ENCODE measurements around the gene FIGLA.

Gene FIGLA

DNA sequence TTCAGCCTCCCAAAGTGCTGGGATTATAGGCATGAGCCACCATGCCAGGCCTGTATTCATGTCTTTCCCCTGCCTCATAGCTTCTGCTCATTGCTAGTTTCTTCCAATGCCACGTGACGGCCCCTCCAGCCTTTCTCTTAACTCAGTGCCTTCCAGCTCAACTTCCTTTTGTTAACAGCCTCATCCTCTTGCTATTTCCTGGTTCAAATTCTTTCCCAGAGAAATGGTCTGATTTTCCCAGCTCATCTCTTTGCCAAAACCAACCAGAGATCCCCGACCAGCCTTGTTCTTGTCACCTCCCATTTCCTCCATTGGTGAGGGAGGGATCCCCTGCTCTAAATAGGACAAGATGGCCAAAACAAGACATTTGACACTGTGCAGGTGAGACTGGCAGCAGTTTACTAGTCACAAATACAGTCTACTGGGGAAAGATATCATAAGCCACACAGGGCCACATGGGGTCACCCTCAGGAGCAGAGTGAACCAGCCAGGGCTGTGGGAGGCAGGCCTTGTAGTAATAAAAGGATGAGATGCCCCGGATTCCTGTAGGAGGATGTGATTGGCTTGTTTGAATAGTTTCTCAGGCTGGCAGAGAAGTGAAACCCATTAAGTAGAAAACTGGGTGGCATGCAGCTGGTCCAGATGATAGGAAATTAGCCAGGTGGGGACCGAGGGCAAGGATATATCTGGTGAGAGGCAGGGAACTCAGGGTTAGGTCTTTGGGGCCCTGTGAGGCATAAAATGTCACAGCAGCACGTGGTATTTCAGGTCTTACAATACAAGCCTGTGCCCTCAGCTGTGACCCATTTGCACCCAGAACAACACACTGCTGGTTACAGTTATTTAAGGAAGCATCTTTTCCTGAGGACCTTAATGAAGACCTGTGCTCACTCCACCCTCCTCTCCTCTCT lies 38.7 kb upstream of the FIGLA start:
- no peaks in the 10 kb centered on the region for H3K36me3 ChIP-seq (ENCODE audit: insufficient read depth, low read length)
- 83% methylated on average over 6 of the region's 6 CpGs for whole genome bisulfite sequencing
- H3K27ac ChIP-seq (ENCODE audit: low read depth, low read length) = no peak overlapping the region
- no peak overlapping the region for H3K4me3 ChIP-seq (ENCODE audit: low read length)
- H3K4me1 ChIP-seq (ENCODE audit: insufficient read depth, low read length) = no peaks in the 10 kb centered on the region; the same call in 1 of the 2 replicates
- H3K9ac ChIP-seq (ENCODE audit: low read depth, low read length) = no peak overlapping the region
- no peaks in the 10 kb centered on the region; the same call in 1 of the 2 replicates for H3K27me3 ChIP-seq (ENCODE audit: insufficient read depth, low read length)
- no peaks in the 10 kb centered on the region for H3K9me3 ChIP-seq (ENCODE audit: insufficient read depth, low read depth, low read length)

GRCh38 chr2:70828115-70828514 lies 37.7 kb upstream of the FIGLA start:
- Histone ChIP-seq H3K36me3 (ENCODE audit: insufficient read depth, low read length) (no peaks in the 10 kb centered on the region), H3K27ac (ENCODE audit: low read depth, low read length) (no peak overlapping the region), H3K9me3 (ENCODE audit: insufficient read depth, low read depth, low read length) (no peaks in the 10 kb centered on the region), H3K27me3 (ENCODE audit: insufficient read depth, low read length) (no peaks in the 10 kb centered on the region; the same call in 1 of the 2 replicates), H3K4me3 (ENCODE audit: low read length) (no peak overlapping the region), H3K9ac (ENCODE audit: low read depth, low read length) (no peak overlapping the region), H3K4me1 (ENCODE audit: insufficient read depth, low read length) (no peaks in the 10 kb centered on the region; the same call in 1 of the 2 replicates)
- 70% methylated on average over 5 of the region's 5 CpGs for WGBS

DNA sequence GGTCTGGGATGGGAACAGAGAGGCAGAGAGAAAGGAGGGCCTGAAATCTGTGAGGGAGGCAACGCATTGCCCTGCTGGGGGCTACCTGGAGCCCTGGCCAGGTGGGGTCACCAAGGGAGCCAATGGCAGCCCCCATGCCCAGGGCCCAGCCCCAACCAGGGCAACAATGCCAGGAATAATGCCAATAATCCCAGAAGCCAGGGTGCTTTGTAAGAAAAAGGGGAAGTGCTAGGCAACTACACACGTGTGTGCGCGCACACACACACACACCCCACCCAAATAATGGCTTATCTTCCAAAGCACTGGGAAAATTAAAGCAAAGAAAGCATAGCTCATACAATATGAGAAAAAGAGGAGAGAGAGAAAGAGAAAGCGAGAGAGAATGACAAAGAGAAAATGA lies 36.9 kb upstream of the FIGLA start:
- Histone ChIP-seq H3K27me3 (ENCODE audit: insufficient read depth, low read length) (no peaks in the 10 kb centered on the region; the same call in 1 of the 2 replicates), H3K9me3 (ENCODE audit: insufficient read depth, low read depth, low read length) (no peaks in the 10 kb centered on the region), H3K4me1 (ENCODE audit: insufficient read depth, low read length) (no peaks in the 10 kb centered on the region; the same call in 1 of the 2 replicates), H3K4me3 (ENCODE audit: low read length) (no peak overlapping the region), H3K36me3 (ENCODE audit: insufficient read depth, low read length) (no peaks in the 10 kb centered on the region), H3K27ac (ENCODE audit: low read depth, low read length) (no peak overlapping the region), H3K9ac (ENCODE audit: low read depth, low read length) (no peak overlapping the region)
- 93% methylated on average over 1 of the region's 5 CpGs for WGBS

DNA sequence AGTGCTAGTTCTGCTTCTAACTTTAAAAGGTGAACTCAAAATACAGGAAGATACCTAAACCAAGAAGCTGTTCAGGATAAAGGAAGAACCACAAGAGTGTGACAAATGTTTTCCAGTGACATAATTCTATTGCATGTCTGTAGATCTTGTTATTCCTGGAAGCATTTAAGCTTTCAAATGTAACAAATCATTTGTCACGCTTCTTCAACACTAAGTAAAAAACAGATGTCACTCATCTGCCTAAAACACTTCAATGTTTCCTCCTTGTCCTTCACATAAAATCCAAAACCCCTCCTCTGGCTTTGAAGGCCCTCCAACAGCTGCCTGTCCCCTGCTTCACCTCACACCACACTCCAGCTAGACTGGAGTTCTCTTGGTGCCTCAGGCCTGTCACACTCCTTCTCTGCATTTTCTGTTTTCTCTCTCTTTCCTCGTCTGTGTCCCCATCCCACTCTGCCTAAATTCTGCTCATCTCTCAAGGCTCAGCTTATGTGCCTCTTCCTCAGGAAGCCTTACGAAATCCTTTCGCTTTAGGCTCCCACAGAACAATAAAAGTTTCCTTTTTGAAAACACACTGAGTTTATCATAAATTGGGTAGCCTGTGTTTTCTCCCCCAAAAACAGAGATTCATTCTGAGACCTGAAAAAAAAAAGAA lies 36.4 kb upstream of the FIGLA start:
- WGBS = 91% methylated on average over 4 of the region's 4 CpGs

GRCh38 chr2:70823249-70823648 lies 32.8 kb upstream of the FIGLA start:
- H3K9ac ChIP-seq (ENCODE audit: low read depth, low read length) = no peak overlapping the region
- H3K9me3 ChIP-seq (ENCODE audit: insufficient read depth, low read depth, low read length) = no peaks in the 10 kb centered on the region
- H3K27ac ChIP-seq (ENCODE audit: low read depth, low read length) = no peak overlapping the region
- H3K4me1 ChIP-seq (ENCODE audit: insufficient read depth, low read length) = no peaks in the 10 kb centered on the region; the same call in 1 of the 2 replicates
- H3K27me3 ChIP-seq (ENCODE audit: insufficient read depth, low read length) = peaks cover 3% of the 10 kb centered on the region; the same call in 1 of the 2 replicates
- H3K4me3 ChIP-seq (ENCODE audit: low read length) = no peak overlapping the region
- H3K36me3 ChIP-seq (ENCODE audit: insufficient read depth, low read length) = no peaks in the 10 kb centered on the region
- WGBS = 74% methylated on average over 5 of the region's 5 CpGs

More for the DNA sequence above, 36.4 kb upstream of the FIGLA start:
- Histone ChIP-seq H3K9ac (ENCODE audit: low read depth, low read length) (no peak overlapping the region), H3K9me3 (ENCODE audit: insufficient read depth, low read depth, low read length) (no peaks in the 10 kb centered on the region), H3K27me3 (ENCODE audit: insufficient read depth, low read length) (no peaks in the 10 kb centered on the region; the same call in 1 of the 2 replicates), H3K36me3 (ENCODE audit: insufficient read depth, low read length) (no peaks in the 10 kb centered on the region), H3K4me1 (ENCODE audit: insufficient read depth, low read length) (no peaks in the 10 kb centered on the region; the same call in 1 of the 2 replicates), H3K4me3 (ENCODE audit: low read length) (no peak overlapping the region), H3K27ac (ENCODE audit: low read depth, low read length) (no peak overlapping the region)

GRCh38 chr2:70822843-70823242 lies 32.4 kb upstream of the FIGLA start:
- Histone ChIP-seq H3K27ac (ENCODE audit: low read depth, low read length) (no peak overlapping the region), H3K9ac (ENCODE audit: low read depth, low read length) (no peak overlapping the region), H3K9me3 (ENCODE audit: insufficient read depth, low read depth, low read length) (no peaks in the 10 kb centered on the region), H3K4me3 (ENCODE audit: low read length) (no peak overlapping the region), H3K4me1 (ENCODE audit: insufficient read depth, low read length) (no peaks in the 10 kb centered on the region; the same call in 1 of the 2 replicates), H3K36me3 (ENCODE audit: insufficient read depth, low read length) (no peaks in the 10 kb centered on the region), H3K27me3 (ENCODE audit: insufficient read depth, low read length) (peaks cover 3% of the 10 kb centered on the region; the same call in 1 of the 2 replicates)
- 53% methylated on average over 8 of the region's 8 CpGs for WGBS

- Histone ChIP-seq H3K27me3 (ENCODE audit: insufficient read depth, low read length) (peaks cover 3% of the 10 kb centered on the region; the same call in 1 of the 2 replicates), H3K9ac (ENCODE audit: low read depth, low read length) (no peak within 1 kb of the TSS), H3K9me3 (ENCODE audit: insufficient read depth, low read depth, low read length) (no peaks in the 10 kb centered on the region), H3K4me1 (ENCODE audit: insufficient read depth, low read length) (no peaks in the 10 kb centered on the region), H3K36me3 (ENCODE audit: insufficient read depth, low read length) (no peaks in the 10 kb centered on the region), H3K27ac (ENCODE audit: low read depth, low read length) (no peak within 1 kb of the TSS), H3K4me3 (ENCODE audit: low read length) (no peak within 1 kb of the TSS)
- WGBS = 86% methylated on average over 7 of the region's 7 CpGs
Observed at GRCh38 chr2:70820499-70820898, 30.1 kb upstream of the FIGLA start, which contains the start of gene CLEC4F. CLEC4F (minus strand) TSS chr2:70820599; CDS start chr2:70820523, 76 bp downstream.

- no peaks in the 10 kb centered on the region for H3K9me3 ChIP-seq (ENCODE audit: insufficient read depth, low read depth, low read length)
- no peak overlapping the region for H3K27ac ChIP-seq (ENCODE audit: low read depth, low read length)
- no peaks in the 10 kb centered on the region for H3K36me3 ChIP-seq (ENCODE audit: insufficient read depth, low read length)
- 96% methylated on average over 3 of the region's 3 CpGs for WGBS
- no peaks in the 10 kb centered on the region for H3K4me1 ChIP-seq (ENCODE audit: insufficient read depth, low read length)
- H3K4me3 ChIP-seq (ENCODE audit: low read length) = no peak overlapping the region
- H3K9ac ChIP-seq (ENCODE audit: low read depth, low read length) = no peak overlapping the region
- H3K27me3 ChIP-seq (ENCODE audit: insufficient read depth, low read length) = peaks cover 4% of the 10 kb centered on the region; the same call in 1 of the 2 replicates
Observed at GRCh38 chr2:70817284-70817954, 27.0 kb upstream of the FIGLA start.

DNA sequence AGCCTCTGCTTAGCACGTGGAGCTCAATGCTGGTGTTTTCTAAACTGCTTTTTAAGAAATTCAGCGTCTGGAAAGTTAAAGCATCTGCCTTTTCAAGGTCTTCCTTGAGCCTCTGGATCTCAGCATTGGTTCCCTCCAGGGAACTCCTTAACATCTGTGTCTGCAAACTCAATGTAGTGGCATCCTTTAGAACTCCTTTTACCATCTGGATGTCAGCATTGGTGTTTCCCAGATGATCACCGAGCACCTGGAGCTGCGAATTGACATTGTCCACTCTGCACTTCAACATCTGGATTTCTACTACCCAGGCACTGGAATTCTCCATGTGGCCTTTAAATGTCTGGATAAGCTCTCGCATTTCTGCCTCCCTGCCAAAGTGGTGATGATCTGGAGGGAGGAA lies 26.3 kb upstream of the FIGLA start:
- 89% methylated on average over 5 of the region's 5 CpGs for WGBS
- no peaks in the 10 kb centered on the region for H3K9me3 ChIP-seq (ENCODE audit: insufficient read depth, low read depth, low read length)
- no peaks in the 10 kb centered on the region for H3K36me3 ChIP-seq (ENCODE audit: insufficient read depth, low read length)
- peaks cover 10% of the 10 kb centered on the region; the same call in 1 of the 2 replicates for H3K27me3 ChIP-seq (ENCODE audit: insufficient read depth, low read length)
- H3K4me3 ChIP-seq (ENCODE audit: low read length) = no peak overlapping the region
- no peaks in the 10 kb centered on the region for H3K4me1 ChIP-seq (ENCODE audit: insufficient read depth, low read length)
- H3K9ac ChIP-seq (ENCODE audit: low read depth, low read length) = no peak overlapping the region
- H3K27ac ChIP-seq (ENCODE audit: low read depth, low read length) = no peak overlapping the region

DNA sequence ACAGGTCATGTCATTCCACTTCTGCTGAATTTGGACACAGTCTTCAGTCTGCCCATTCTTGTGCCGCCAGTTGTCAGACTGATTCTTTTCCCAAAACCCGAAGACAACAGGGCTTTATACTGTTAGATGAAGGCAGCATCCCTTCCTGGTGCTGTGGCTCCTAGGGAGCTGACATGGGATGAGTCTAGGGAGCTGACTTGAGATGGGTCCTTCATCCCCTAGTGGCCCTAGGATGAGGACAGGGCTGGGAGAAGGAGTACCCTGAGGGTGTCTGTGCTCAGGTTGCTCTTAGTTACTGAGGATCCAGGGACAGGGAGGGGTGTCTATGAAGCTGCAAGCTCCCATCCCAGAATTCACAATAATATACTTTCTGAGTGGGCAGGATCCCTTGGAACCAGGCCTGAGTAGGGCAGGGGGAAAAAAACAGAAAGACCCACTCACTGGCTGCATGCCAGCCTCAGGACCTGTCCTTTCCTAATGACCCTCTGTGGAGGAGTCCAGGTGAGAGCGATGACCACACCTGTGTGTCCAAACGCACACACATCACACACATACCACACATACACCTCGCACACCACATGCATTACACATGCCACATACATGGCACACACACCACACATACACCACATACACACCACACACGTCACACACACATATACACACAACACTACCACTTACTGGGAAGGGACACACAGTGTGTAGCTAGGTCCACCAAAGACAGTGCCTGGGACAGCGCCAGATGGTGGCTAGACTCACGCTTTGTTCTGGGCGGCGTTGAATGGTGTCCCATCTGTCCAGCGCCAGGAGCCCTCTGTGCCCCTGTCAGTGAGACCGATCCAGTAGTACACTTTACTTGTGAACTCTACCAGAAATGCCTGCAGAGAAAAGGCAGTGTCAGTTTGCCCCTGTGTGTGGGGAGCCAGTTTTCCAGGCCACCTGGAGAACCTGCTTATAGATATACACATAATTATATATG lies 18.8 kb upstream of the FIGLA start:
- Histone ChIP-seq H3K4me3 (ENCODE audit: low read length) (no peak overlapping the region), H3K4me1 (ENCODE audit: insufficient read depth, low read length) (no peaks in the 10 kb centered on the region), H3K9me3 (ENCODE audit: insufficient read depth, low read depth, low read length) (no peaks in the 10 kb centered on the region), H3K36me3 (ENCODE audit: insufficient read depth, low read length) (no peaks in the 10 kb centered on the region), H3K27ac (ENCODE audit: low read depth, low read length) (no peak overlapping the region), H3K9ac (ENCODE audit: low read depth, low read length) (no peak overlapping the region), H3K27me3 (ENCODE audit: insufficient read depth, low read length) (peaks cover 7% of the 10 kb centered on the region; the same call in 1 of the 2 replicates)
- WGBS = 94% methylated on average over 12 of the region's 12 CpGs

All from HUES64 (cell line).